DND-41 (cell line): ENCODE results near the gene ORC5.

ENCODE experiments used
- ATAC-seq: fragments of 200-7000 bp; cut with Tn5 transposase; 3 replicates; pipeline ENCODE4 v1.9.1; 2021; ENCODE audit warnings: low read depth; ENCODE audit not compliant: insufficient read depth
- DNase-seq: peaks from one replicate; pipeline ENCODE4 v3.0.0-alpha.2; 2020
- H2AFZ ChIP-seq: 2 replicates; pipeline ENCODE4 v1.6.0; 2012; ENCODE audit warnings: low read depth, low read length
- H3K27ac ChIP-seq: 2 replicates; pipeline ENCODE4 v1.5.1; 2012; ENCODE audit warnings: low read length, inconsistent platforms
- H3K27me3 ChIP-seq: fragments of 200-600 bp; sonication (generic); 2 replicates; pipeline ENCODE4 v1.6.0; 2012; ENCODE audit warnings: low read length, mild to moderate bottlenecking, inconsistent platforms; ENCODE audit not compliant: insufficient read depth, poor library complexity
- H3K36me3 ChIP-seq: 2 replicates; pipeline ENCODE4 v1.5.1; 2012; ENCODE audit warnings: low read length, inconsistent platforms; ENCODE audit not compliant: insufficient read depth
- H3K4me1 ChIP-seq: 2 replicates; pipeline ENCODE4 v1.5.1; 2012; ENCODE audit warnings: mild to moderate bottlenecking, low read length; ENCODE audit not compliant: insufficient read depth
- H3K4me2 ChIP-seq: 2 replicates; pipeline ENCODE4 v1.6.0; 2012; ENCODE audit warnings: mild to moderate bottlenecking, moderate library complexity, low read length, inconsistent platforms; ENCODE audit not compliant: insufficient read depth
- H3K4me3 ChIP-seq, 2 experiments: fragments of 200-600 bp in 1 of 2; shearing (Covaris generic) in 1 of 2; 2 replicates each; pipeline ENCODE4 v1.5.1; 2012 to 2016; ENCODE audit warnings: inconsistent platforms in 2 of 2, low read length in 2 of 2, mild to moderate bottlenecking in 2 of 2, low read depth in 1 of 2, moderate library complexity in 1 of 2
- H3K79me2 ChIP-seq: 2 replicates; pipeline ENCODE4 v1.6.0; 2012; ENCODE audit warnings: low read length, inconsistent platforms; ENCODE audit not compliant: insufficient read depth
- H3K9ac ChIP-seq: 2 replicates; pipeline ENCODE4 v1.6.0; 2012; ENCODE audit warnings: low read depth, mild to moderate bottlenecking, inconsistent platforms, low read length, moderate library complexity
- H3K9me3 ChIP-seq: 2 replicates; pipeline ENCODE4 v1.5.1; 2012; ENCODE audit warnings: low read length, moderate library complexity, mild to moderate bottlenecking, inconsistent platforms; ENCODE audit not compliant: insufficient read depth, severe bottlenecking
- H4K20me1 ChIP-seq: 2 replicates; pipeline ENCODE4 v1.6.0; 2012; ENCODE audit warnings: low read length; ENCODE audit not compliant: insufficient read depth
- EZH2 ChIP-seq: IDR thresholded peaks from 3 replicates; pipeline ENCODE4 v1.6.1; 2012; ENCODE audit warnings: borderline replicate concordance, low read depth, mild to moderate bottlenecking, moderate library complexity, low read length, inconsistent platforms; ENCODE audit not compliant: severe bottlenecking
- TF ChIP-seq, protein P1 (sequence below): IDR thresholded peaks from 2 replicates; pipeline ENCODE4 v1.5.1; 2012; ENCODE audit warnings: borderline replicate concordance, low read length, moderate library complexity, mild to moderate bottlenecking; ENCODE audit not compliant: poor library complexity, severe bottlenecking; ENCODE audit errors: extremely low read depth

Gene ORC5

DNA sequence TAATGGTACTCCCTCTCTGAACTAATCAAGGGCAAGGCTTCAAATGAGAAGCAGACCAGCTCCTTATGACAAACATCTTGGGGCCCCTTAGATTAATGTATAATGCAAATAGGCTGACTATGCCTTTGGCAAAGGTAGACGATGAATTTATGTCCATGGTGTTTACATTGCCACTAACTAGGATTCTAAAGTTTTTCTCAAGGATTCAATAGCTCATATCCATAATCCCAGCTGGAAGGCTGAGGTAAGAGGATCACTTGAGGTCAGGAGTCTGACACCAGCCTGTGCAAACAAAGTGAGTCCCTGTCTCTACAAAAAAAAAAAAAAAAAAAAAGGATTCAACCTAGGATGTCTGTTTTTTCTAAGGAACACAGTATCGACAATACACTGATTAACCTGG is 96.5 kb downstream of the ORC5 start:
- H3K9ac ChIP-seq, result no peak overlapping the region
- ATAC-seq, result no peak
- H3K36me3 ChIP-seq, result no peaks in the 10 kb centered on the region
- no peak overlapping the region for H3K4me2 ChIP-seq
- no peaks in the 10 kb centered on the region for H3K79me2 ChIP-seq
- no peaks in the 10 kb centered on the region for H3K4me1 ChIP-seq
- no peaks in the 10 kb centered on the region for H3K9me3 ChIP-seq
- peaks cover 10% of the 10 kb centered on the region for H3K27me3 ChIP-seq
- H2AFZ ChIP-seq, result no peak overlapping the region
- TF ChIP-seq, protein P1, sequence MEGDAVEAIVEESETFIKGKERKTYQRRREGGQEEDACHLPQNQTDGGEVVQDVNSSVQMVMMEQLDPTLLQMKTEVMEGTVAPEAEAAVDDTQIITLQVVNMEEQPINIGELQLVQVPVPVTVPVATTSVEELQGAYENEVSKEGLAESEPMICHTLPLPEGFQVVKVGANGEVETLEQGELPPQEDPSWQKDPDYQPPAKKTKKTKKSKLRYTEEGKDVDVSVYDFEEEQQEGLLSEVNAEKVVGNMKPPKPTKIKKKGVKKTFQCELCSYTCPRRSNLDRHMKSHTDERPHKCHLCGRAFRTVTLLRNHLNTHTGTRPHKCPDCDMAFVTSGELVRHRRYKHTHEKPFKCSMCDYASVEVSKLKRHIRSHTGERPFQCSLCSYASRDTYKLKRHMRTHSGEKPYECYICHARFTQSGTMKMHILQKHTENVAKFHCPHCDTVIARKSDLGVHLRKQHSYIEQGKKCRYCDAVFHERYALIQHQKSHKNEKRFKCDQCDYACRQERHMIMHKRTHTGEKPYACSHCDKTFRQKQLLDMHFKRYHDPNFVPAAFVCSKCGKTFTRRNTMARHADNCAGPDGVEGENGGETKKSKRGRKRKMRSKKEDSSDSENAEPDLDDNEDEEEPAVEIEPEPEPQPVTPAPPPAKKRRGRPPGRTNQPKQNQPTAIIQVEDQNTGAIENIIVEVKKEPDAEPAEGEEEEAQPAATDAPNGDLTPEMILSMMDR, result no peak
- no peak for TF ChIP-seq EZH2
- H3K27ac ChIP-seq, result no peak overlapping the region
- DNase-seq, result no peak
- H3K4me3 ChIP-seq, result no peak overlapping the region
- H4K20me1 ChIP-seq, result no peaks in the 10 kb centered on the region

DNA sequence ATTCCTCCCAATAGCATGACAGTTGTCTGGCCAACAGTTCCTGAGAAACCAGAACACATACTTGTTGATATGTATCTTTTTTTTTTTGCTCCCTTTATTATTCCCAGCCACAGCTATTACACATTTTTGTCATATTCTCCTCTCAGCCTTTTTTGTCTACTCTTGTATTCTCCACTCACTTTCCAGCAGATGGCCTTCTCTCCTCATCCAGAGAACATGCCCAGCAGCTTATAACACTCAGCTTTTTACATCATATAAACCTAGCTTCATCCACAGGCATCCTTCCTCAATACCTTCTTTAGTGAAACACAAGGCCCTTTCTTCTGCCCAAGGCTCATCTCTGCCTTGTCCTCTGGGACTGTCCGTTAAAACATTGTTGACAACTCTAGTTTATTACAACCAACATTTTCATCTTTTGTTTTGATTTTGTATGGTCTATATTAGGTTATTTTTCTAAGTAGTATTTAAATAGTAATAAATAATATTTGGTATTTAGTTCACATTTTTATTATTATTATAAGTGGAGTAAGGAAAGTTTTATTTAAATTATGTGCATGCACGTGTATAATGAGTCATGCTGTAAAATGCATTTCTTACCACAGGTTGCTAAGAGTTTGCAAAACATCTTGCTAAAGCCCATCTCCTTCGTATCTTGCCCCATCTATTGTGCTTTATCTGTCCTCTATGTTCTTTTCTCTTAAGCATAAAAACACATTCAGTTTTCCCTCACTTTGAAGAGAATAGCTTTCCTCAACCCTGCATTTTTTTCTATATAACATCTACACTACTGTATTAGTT is 101.5 kb downstream of the ORC5 start:
- Histone ChIP-seq H4K20me1 (no peaks in the 10 kb centered on the region), H3K9ac (no peak overlapping the region), H3K27ac (no peak overlapping the region), H3K27me3 (peaks cover 10% of the 10 kb centered on the region), H3K79me2 (no peaks in the 10 kb centered on the region), H3K9me3 (no peaks in the 10 kb centered on the region), H2AFZ (no peak overlapping the region), H3K4me3 (no peak overlapping the region), H3K36me3 (no peaks in the 10 kb centered on the region), H3K4me1 (no peaks in the 10 kb centered on the region), H3K4me2 (no peak overlapping the region)
- no peak for ATAC-seq
- DNase-seq, result no peak
- TF ChIP-seq EZH2, result no peak

DNA sequence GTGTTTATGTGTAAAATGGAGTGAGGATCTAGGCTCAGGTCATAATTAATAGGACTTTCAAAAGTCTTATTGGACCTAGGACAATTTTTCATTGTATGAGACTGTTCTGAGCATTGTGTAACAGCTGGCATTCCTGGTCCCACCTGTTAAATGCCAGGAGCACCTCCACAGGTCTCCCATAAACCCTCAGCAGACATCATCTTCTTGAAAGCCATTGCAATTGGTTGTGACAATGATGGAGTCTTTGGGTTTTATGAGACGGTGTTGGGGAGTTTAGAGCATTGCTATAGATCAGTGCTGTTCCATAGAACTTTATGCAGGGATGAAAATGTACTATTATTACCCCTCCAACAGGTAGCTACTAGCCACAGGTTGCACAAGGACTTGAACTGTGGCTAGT is 108.9 kb downstream of the ORC5 start:
- no peaks in the 10 kb centered on the region for H3K9me3 ChIP-seq
- H3K4me3 ChIP-seq, result no peak overlapping the region
- DNase-seq (no peak), ATAC-seq (no peak)
- H3K9ac ChIP-seq, result no peak overlapping the region
- no peak overlapping the region for H3K4me2 ChIP-seq
- no peaks in the 10 kb centered on the region for H3K36me3 ChIP-seq
- no peak for TF ChIP-seq EZH2
- TF ChIP-seq, protein P1, result no peak
- H2AFZ ChIP-seq, result no peak overlapping the region
- no peaks in the 10 kb centered on the region for H3K27me3 ChIP-seq
- H3K79me2 ChIP-seq, result no peaks in the 10 kb centered on the region
- H3K27ac ChIP-seq, result no peak overlapping the region
- no peaks in the 10 kb centered on the region for H4K20me1 ChIP-seq
- no peaks in the 10 kb centered on the region for H3K4me1 ChIP-seq

DNA sequence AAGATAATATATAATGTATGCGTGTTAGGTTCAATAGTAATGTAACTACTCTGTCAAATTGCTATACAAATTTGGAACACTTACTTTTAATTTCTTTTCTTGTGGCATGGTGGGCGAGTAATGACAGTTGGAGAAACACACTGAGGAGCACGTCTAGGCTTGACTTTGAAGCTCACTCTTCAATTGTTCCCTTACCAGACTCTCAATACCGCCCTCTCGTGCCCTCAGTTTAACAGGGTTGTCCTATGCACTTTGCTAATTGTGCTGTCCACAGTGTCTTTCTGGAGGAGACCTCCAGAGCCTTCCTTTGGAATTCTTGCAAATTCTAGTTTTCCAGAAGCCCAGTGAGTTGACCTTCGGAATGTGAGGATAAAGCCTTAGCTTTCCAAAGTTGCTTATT is 111.1 kb downstream of the ORC5 start:
- H3K4me2 ChIP-seq, result no peak overlapping the region
- no peaks in the 10 kb centered on the region for H3K36me3 ChIP-seq
- no peak for ATAC-seq
- no peak for TF ChIP-seq EZH2
- TF ChIP-seq, protein P1, result no peak
- no peaks in the 10 kb centered on the region for H3K27me3 ChIP-seq
- no peak overlapping the region for H3K4me3 ChIP-seq
- H3K27ac ChIP-seq, result no peak overlapping the region
- no peaks in the 10 kb centered on the region for H3K79me2 ChIP-seq
- H3K9me3 ChIP-seq, result no peaks in the 10 kb centered on the region
- no peaks in the 10 kb centered on the region for H3K4me1 ChIP-seq
- DNase-seq, result no peak
- H3K9ac ChIP-seq, result no peak overlapping the region
- H2AFZ ChIP-seq, result no peak overlapping the region
- H4K20me1 ChIP-seq, result no peaks in the 10 kb centered on the region
